ENCODE results near the gene MSI2.

DNA sequence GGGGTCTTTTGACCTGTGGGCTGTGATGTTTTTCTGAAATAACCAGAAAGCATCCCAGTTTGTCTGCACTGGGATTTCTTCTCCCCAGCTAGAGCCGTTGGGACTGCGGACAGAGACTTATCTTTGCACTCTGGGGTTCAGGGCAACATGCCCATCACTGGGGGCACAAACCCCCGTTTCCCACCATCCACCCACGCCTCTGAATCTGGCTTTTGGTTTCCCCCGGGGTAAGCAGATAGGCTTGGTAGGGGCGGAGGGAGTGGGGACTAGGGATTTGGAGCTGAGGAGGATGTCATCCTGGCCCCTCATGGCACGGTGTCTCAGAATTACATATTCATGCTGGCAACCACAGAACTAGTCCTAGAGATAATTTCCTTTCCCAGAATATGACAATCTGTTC lies 420.2 kb downstream of the MSI2 start:
- TF ChIP-seq, protein P1, sequence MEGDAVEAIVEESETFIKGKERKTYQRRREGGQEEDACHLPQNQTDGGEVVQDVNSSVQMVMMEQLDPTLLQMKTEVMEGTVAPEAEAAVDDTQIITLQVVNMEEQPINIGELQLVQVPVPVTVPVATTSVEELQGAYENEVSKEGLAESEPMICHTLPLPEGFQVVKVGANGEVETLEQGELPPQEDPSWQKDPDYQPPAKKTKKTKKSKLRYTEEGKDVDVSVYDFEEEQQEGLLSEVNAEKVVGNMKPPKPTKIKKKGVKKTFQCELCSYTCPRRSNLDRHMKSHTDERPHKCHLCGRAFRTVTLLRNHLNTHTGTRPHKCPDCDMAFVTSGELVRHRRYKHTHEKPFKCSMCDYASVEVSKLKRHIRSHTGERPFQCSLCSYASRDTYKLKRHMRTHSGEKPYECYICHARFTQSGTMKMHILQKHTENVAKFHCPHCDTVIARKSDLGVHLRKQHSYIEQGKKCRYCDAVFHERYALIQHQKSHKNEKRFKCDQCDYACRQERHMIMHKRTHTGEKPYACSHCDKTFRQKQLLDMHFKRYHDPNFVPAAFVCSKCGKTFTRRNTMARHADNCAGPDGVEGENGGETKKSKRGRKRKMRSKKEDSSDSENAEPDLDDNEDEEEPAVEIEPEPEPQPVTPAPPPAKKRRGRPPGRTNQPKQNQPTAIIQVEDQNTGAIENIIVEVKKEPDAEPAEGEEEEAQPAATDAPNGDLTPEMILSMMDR (IDR thresholded peaks at IDR 0.05): no peak
- no peak for TF ChIP-seq POLR2A (IDR thresholded peaks at IDR 0.05)
